ENCODE data around the gene TMEM52. TPM values are rescaled to one million over a fixed set of nuclear protein-coding genes. Genes with fewer than 3 reads are reported as not detected.
A peak's percentile ranks its signal among the peaks of the same experiment; 100 is the strongest.
"Not testable (repeated sequence)": the region's sequence is repeated elsewhere in the genome, so short reads cannot be mapped to it uniquely, and the experiment has no call there.

TMEM52 gene
- total and polyA plus RNA-seq, 5 experiments from 2014 or later: 0.20 to 1.0 (median 0.53) TPM; not detected in 2

DNA sequence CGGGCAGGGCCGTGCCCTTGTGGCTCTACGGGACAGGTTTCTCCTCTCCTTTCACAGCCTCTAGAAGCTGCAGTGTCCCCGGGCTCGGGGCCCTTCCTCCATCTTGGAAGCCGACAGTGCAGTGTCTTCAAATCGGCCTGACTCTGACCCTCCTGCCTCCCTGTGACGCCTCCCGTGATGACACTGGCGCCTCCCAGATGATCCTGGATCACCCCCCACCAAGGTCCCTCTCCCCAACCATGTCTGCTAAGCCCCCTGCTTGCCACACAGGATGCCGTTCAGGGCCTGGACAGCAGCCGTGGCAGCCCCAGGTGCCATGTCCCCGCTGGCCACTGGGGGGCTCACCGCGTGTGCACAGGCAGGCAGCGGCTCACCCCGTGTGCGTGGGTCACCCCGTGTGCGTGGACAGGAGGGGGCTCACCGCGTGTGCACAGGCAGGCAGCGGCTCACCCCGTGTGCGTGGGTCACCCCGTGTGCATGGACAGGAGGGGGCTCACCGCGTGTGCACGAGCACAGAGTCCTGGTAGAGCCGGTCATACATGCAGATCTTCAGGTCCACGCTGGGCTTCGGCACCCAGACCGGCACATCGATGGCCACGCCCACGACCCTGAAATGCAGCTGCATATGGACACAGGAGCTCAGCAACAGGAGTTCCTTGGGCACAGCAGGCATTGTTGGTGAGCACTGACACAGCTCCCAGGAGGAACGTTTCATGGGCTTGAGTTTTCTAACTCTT, 24.9 kb upstream of the TMEM52 start:
- peak; percentile 98 to 100 for ATAC-seq
- Mint-ChIP-seq H3K4me3 (peak overlapping the region in 3 of 10 donors; percentile 18 to 59 (median 44)), H3K27ac (peak overlapping the region in 1 of 10 donors; percentile 79), H3K36me3 (no peaks in the 10 kb centered on the region), H3K27me3 (peaks cover 0 to 5% (median 0%) of the 10 kb centered on the region in 5 donors), H3K9me3 (no peaks in the 10 kb centered on the region), H3K4me1 (peaks cover 0 to 8% (median 4%) of the 10 kb centered on the region in 4 donors)
- peak; percentile 36 to 80 (median 58) for DNase-seq
- POLR2A ChIA-PET: no interaction called here

DNA sequence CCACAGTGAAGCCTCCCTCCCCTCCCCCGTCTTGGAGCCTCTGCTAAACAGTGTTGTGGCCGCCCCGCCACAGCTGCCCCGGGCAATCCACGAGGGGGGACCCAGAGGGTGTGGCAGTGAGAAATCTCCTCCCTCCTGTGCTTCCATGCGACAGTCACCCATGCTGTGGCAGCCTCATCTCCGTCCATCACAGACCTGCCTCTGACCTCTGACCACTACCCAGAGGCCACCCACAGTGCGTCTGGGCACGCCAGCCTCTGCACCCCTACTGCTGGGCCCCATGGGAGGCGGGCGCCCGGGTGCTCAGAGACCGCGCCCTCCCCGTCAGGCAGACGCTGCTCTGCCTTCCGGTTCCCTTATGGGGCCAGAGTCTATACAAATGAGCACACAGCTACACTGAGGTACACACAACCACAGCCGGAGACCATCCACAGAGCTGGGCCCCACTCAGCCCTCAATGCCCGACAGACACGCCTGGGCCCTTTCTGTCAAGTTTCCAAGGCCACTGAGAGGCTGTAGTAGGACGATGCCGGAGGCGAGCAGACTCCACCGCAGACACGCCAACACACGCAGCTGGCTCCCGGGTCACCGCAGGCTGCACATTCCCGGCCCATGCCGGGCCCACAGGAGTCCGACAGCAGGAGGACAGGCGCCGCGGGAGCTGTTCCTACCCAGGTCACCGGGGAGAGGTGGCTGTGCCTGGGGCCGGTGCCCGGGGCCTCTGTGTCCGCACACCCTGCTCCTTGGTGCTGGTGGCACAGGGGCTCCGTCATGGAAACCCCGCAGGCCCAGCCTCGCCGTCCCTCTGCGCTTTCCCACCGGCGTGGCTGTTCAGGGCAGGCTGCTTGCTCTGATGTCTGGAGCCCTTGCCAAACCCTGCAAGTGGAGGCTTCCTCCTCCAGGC, 23.9 kb upstream of the TMEM52 start:
- Mint-ChIP-seq H3K9me3 (no peaks in the 10 kb centered on the region), H3K27me3 (peaks cover 0 to 5% (median 0%) of the 10 kb centered on the region in 5 donors), H3K36me3 (no peaks in the 10 kb centered on the region), H3K4me1 (peaks cover 0 to 8% (median 4%) of the 10 kb centered on the region in 4 donors), H3K27ac (no peak overlapping the region), H3K4me3 (no peak overlapping the region)
- DNase-seq (peak in 1 of 10 donors; percentile 50), ATAC-seq (no peak)
- POLR2A ChIA-PET: no interaction called here

DNA sequence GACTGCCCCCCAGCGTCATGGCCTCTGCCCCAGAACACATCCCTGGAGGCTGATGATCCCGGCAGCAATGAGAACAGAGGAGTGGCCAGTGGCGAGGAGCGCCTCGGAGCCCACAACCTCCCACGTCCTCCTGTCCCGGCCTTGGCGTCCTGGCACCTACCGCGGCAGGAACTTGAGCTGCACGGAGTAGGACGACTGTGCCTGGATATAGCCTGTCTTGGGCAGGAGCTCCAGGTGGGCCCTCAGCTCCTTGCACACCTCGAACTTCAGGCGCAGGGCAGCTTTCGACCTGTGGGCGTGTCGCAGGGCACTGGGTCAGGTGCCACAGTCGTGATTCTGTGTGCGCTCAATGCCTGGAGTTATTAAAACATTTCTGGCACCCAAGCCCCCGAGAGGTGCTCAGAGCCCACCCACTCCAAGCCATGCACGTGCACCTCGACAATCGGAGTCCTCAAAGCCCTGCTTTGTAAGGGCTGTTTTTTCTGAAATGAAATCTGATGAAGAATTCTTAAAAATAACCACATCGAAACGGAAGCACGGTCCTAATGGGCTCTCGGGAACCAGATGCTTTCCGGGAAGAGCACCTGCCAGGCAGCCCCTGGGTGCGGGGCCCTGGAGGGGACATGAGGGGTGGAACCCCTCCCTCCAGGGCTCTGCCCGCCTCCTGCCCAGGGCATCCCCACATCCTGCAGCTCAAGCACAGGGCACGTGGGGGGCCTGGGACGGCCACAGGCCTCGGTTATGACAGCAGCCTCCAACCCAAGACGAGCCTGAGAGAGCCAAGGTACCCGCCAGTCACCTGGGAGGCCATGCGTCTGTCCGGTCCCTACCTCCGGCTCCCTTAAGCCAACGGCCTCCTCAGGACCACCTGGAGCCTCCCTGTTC, 23.0 kb upstream of the TMEM52 start:
- H3K4me1 Mint-ChIP-seq: peaks cover 0 to 8% (median 4%) of the 10 kb centered on the region in 4 donors
- H3K27ac Mint-ChIP-seq: no peak overlapping the region
- ATAC-seq (no peak), DNase-seq (no peak)
- H3K4me3 Mint-ChIP-seq: no peak overlapping the region
- no peaks in the 10 kb centered on the region for H3K36me3 Mint-ChIP-seq
- POLR2A ChIA-PET: no interaction called here
- no peaks in the 10 kb centered on the region for H3K9me3 Mint-ChIP-seq
- peaks cover 0 to 5% (median 0%) of the 10 kb centered on the region in 5 donors for H3K27me3 Mint-ChIP-seq

DNA sequence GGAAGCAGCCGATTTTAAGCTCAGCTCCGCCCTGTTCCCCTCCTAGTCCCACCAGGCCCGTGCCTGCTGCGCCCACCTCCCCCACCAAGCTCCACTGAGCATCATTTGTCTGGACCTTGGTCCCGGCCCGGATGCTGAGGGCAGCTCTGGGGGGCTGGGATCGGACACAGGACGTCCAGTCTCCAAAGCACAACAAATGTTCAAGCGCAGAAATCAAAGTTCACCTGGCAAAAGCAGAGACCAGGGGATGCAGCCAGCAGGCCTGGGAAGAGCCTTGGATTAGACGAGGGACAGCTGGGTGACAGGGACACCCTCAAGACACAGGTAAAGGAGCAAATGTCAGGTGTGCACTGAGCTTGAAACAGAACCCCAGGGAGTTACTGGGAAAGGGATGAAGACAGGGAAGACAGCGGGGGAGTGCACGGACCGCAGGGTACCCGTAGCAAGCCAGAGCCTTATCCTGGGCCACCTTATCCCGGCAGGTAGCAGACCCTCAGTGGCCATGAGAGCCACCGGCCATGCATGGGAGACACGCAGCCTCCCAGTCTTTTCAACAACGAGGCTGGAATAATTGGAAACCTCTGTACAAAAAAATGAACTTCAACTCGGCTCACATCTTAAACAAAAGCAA, 22.2 kb upstream of the TMEM52 start:
- Mint-ChIP-seq H3K27ac (no peak overlapping the region), H3K27me3 (peaks cover 0 to 5% (median 0%) of the 10 kb centered on the region in 5 donors), H3K4me1 (peaks cover 0 to 8% (median 4%) of the 10 kb centered on the region in 4 donors), H3K9me3 (no peaks in the 10 kb centered on the region), H3K4me3 (no peak overlapping the region), H3K36me3 (no peaks in the 10 kb centered on the region)
- no peak for ATAC-seq
- POLR2A ChIA-PET: interaction anchor here (0.6 kb wide), 1 partner anchor 38 kb away, joined by 7 read pairs; no protein-coding TSS in a partner anchor
- no peak for DNase-seq

DNA sequence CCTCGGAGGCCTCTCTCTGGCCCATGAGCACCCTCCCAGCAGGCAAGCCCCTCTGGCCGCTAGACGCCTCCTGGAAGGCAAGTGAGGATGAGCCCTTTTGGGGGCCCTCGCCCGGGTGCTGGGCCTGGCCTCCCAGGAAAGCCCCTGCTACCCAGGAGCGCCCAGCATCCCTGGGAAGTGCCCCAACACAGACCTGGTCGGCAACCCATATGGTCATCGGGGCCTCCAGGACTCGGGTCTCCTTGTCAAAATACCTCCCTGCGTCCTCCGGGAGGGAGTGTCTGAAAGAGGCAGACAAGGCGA, 21.0 kb upstream of the TMEM52 start:
- Mint-ChIP-seq H3K36me3 (no peaks in the 10 kb centered on the region), H3K4me3 (no peak overlapping the region), H3K27me3 (peaks cover 0 to 2% (median 1%) of the 10 kb centered on the region in 5 donors), H3K4me1 (peaks cover 0 to 8% (median 5%) of the 10 kb centered on the region in 4 donors), H3K9me3 (no peaks in the 10 kb centered on the region), H3K27ac (no peak overlapping the region)
- ATAC-seq (no peak), DNase-seq (no peak)
- POLR2A ChIA-PET: no interaction called here

DNA sequence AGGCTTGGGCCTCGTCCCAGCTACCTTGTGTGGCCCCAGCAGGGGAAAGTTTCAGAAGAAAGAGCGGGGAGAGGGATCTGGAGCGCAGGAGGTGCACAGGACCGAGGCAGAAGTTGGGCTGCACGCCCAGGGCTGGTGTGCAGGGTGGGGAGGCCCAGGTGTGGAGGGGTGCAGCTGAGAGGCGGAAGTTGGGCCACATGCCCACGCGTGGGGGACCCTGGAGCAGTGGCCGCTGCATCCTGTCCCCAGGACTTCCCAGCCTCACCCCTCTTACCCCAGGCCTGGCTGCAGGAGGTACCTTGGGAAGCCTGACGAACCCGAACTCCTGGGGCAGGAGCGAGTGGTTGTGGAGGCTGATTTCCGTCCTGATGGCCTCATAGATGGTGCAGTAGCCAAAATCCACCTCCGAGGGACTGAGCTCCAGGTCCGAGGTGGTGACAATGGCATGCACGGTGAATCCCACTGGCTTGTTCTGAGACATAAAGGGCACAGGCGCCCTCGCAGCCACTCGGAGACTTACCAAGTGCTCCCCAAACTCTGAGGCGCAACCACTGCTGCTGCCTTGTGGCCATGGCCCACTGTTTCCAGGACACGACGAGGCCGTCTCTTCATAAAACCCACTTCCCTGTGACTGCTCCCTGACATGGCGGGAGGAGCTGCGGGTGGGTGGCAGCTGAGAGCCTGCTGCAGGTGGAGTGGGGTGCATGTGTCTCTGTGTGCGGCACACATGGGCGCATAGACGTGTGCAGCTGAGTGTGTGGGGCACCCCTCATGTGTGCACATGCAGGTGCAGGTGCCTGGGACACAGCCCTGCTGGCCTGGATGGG, 20.4 kb upstream of the TMEM52 start:
- Mint-ChIP-seq H3K4me3 (no peak overlapping the region), H3K27me3 (peaks cover 0 to 2% (median 1%) of the 10 kb centered on the region in 5 donors), H3K36me3 (no peaks in the 10 kb centered on the region), H3K4me1 (peaks cover 0 to 8% (median 5%) of the 10 kb centered on the region in 4 donors), H3K27ac (no peak overlapping the region), H3K9me3 (no peaks in the 10 kb centered on the region)
- POLR2A ChIA-PET: no interaction called here
- no peak for ATAC-seq
- no peak for DNase-seq

DNA sequence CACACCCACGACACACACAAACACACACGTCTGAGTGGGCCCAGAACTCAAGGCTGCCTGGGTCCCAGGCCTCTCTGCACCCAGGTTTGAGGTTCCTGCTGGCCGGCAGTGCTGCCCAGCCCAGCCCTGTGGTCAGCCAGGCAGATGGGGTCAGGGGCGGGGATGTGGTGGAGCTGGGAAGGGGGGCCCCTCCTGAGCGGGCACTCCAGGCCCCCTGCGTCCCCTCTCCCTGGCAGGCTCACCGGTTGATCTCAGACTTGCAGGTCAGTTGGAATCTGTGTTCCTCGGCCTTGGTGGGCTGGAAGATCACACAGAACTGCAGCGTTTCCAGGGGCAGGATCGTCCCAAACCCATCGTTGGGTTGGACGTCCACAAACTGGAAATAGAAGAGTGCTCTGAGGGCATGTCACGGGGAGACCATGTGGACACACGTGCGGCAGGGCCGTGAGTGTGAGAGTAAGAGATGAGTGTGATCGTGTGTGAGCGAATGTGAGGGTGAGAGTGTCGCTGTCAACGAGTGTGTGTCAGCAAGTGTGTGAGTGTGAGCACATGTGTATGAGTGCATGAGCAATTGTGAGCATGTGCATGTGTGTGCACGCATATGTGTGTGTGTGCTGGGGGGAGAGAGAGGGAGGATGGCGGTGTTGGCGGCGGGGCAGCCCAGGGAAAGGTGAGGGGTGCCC, 19.7 kb upstream of the TMEM52 start:
- Mint-ChIP-seq H3K4me3 (no peak overlapping the region), H3K36me3 (no peaks in the 10 kb centered on the region), H3K27me3 (peaks cover 0 to 2% (median 0%) of the 10 kb centered on the region in 5 donors), H3K9me3 (no peaks in the 10 kb centered on the region), H3K4me1 (peaks cover 0 to 2% (median 1%) of the 10 kb centered on the region in 4 donors), H3K27ac (no peak overlapping the region)
- ATAC-seq (no peak), DNase-seq (peak in 1 of 10 donors; percentile 7)
- POLR2A ChIA-PET: no interaction called here

DNA sequence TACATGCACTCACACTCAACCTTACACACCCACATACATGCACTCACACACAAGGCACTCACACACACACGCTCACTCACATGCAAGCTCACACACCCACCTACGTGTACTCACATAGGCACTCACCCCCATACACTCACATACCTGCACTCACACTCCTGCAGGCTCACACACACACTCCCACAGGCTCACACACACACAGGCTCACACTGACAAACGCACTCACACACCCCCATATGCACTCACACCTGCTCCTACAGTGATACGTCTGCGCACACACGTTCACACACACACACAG, 19.1 kb upstream of the TMEM52 start:
- peaks cover 0 to 2% (median 0%) of the 10 kb centered on the region in 5 donors for H3K27me3 Mint-ChIP-seq
- no peak for ATAC-seq
- POLR2A ChIA-PET: no interaction called here
- H3K36me3 Mint-ChIP-seq: no peaks in the 10 kb centered on the region
- H3K27ac Mint-ChIP-seq: no peak overlapping the region
- DNase-seq: peak in 1 of 10 donors; percentile 56
- H3K9me3 Mint-ChIP-seq: no peaks in the 10 kb centered on the region
- H3K4me1 Mint-ChIP-seq: peaks cover 0 to 1% (median 0%) of the 10 kb centered on the region in 4 donors
- H3K4me3 Mint-ChIP-seq: no peak overlapping the region

DNA sequence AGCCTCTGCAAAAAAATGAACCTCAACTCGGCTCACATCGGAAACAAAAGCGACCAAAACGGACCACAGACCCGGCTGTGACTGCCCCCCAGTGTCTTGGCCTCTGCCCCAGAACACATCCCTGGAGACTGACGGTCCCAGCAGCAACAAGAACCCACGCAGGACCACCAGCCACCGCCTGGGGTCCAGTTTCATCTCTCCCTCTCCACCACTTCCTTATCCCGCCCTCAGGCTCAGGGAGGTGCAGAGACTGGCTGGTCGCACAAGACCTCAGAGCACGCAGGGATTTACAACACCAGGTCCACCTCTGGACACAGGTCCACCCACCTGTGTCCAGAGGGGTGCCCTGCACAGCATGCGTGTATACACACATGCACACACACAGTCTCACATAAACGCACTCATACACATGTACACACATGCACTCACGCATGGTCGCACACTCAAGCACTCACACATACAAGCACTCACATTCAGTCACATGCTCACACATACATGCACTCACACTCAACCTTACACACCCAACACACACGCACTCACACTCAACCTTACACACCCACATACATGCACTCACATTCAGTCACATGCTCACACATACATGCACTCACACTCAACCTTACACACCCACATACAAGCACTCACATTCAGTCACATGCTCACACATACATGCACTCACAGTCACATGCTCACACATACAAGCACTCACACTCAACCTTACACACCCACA, 18.6 kb upstream of the TMEM52 start:
- peaks cover 0 to 2% (median 0%) of the 10 kb centered on the region in 5 donors for H3K27me3 Mint-ChIP-seq
- no peak for ATAC-seq
- H3K36me3 Mint-ChIP-seq: no peaks in the 10 kb centered on the region
- DNase-seq: peak in 1 of 10 donors; percentile 38
- no peak overlapping the region for H3K27ac Mint-ChIP-seq
- POLR2A ChIA-PET: no interaction called here
- no peaks in the 10 kb centered on the region for H3K9me3 Mint-ChIP-seq
- no peak overlapping the region for H3K4me3 Mint-ChIP-seq
- H3K4me1 Mint-ChIP-seq: peaks cover 0 to 1% (median 0%) of the 10 kb centered on the region in 4 donors

DNA sequence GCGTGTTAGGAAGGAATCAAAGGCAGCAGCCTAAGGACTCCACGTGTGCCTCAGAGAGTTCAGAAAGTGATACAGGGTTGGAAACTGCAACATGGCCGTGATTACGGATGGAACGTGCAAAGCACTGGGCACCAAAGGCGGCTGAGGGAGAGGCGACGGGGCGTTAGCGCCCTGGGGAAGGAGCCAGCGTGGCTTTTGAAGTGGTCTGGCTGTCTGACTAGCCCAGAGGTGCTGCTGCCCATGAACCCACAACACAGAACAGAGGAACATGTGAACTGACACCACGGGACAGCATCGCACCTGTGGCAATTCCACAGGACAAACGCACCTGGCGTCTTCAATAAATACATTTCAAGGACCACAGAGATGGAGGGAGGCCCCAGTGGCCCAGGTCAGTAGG, 18.0 kb upstream of the TMEM52 start:
- ATAC-seq (no peak), DNase-seq (no peak)
- POLR2A ChIA-PET: no interaction called here
- Mint-ChIP-seq H3K4me3 (no peak overlapping the region), H3K27ac (no peak overlapping the region), H3K27me3 (peaks cover 0 to 2% (median 0%) of the 10 kb centered on the region in 5 donors), H3K4me1 (peaks cover 0 to 1% (median 0%) of the 10 kb centered on the region in 4 donors), H3K36me3 (no peaks in the 10 kb centered on the region), H3K9me3 (no peaks in the 10 kb centered on the region)

DNA sequence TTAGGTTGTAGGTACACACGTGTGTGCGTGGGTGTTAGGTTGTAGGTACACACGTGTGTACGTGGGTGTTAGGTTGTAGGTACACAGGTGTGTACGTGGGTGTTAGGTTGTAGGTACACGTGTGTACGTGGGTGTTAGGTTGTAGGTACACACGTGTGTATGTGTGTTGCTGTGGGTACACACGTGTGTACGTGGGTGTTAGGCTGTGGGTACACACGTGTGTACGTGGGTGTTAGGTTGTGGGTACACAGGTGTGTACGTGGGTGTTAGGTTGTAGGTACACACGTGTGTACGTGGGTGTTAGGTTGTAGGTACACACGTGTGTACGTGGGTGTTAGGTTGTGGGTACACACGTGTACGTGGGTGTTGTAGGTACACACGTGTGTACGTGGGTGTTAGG, 15.8 kb upstream of the TMEM52 start:
- DNase-seq, H3K27me3 Mint-ChIP-seq, H3K4me3 Mint-ChIP-seq, H3K4me1 Mint-ChIP-seq, POLR2A ChIA-PET, H3K9me3 Mint-ChIP-seq, H3K36me3 Mint-ChIP-seq, H3K27ac Mint-ChIP-seq, ATAC-seq: not testable (repeated sequence)
